Hematopoietic multipotent progenitor cell treated with erythropoietin and hydrocortisone succinate and interleukin-3 and kit ligand, for 4 days (in vitro differentiated cells): Measurements from ENCODE around the gene RUNX3.

Experiments
- DNase-seq: peaks from one replicate; pipeline ENCODE4 v3.0.0-alpha.2; 2015

The RUNX3 gene

GRCh38 chr1:24860841-24861240 is 69.2 kb downstream of the RUNX3 start:
- DNase-seq: no peak

GRCh38 chr1:24859063-24860010 is 70.7 kb downstream of the RUNX3 start:
- DNase-seq: no peak

GRCh38 chr1:24858277-24858676 is 71.8 kb downstream of the RUNX3 start:
- DNase-seq: peak; percentile 24

- DNase-seq: peak; percentile 36
Observed at GRCh38 chr1:24857507-24858133, 72.5 kb downstream of the RUNX3 start.

GRCh38 chr1:24856787-24857506 is 73.1 kb downstream of the RUNX3 start:
- no peak for DNase-seq

- no peak for DNase-seq
Observed at GRCh38 chr1:24855474-24855873, 74.6 kb downstream of the RUNX3 start.

GRCh38 chr1:24853649-24854048 is 76.4 kb downstream of the RUNX3 start:
- DNase-seq: no peak

- DNase-seq: no peak
Observed at GRCh38 chr1:24850328-24850920, 79.7 kb downstream of the RUNX3 start.

- peak; percentile 78 for DNase-seq
Observed at GRCh38 chr1:24849672-24850295, 80.3 kb downstream of the RUNX3 start.
